ENCODE results near the gene ARCN1.

ARCN1 gene

DNA sequence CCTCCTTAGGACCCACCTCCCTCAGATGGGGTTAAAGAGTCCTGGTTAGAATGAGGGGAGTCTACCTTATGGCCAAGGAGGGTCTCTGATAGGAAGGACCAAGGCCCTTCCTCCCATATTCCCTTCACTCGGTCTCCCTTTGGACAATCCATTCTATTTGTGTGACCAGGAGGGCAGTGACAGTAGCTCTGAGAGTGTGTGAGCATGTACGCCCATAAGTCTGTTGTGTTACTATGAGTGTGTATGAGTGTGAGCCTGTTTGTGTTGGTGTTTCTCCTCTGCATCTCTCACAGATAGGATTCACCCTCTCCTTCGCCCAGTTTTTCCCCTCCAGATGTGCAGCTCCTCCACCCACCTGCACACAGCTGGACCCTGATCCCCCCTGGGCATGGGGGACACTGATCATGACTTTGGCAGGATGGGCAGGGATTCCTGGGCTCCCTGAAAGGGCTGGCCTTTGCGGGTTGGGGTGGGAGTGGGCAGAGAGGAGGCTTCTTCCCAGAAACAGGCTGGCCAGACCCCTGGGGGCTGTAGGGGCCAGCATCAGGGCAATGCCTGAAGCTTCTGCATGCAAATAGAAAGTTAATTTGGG, 49.7 kb downstream of the ARCN1 start:
- DNase-seq (ENCODE audit: low read depth in 2 of 2), result no peak

DNA sequence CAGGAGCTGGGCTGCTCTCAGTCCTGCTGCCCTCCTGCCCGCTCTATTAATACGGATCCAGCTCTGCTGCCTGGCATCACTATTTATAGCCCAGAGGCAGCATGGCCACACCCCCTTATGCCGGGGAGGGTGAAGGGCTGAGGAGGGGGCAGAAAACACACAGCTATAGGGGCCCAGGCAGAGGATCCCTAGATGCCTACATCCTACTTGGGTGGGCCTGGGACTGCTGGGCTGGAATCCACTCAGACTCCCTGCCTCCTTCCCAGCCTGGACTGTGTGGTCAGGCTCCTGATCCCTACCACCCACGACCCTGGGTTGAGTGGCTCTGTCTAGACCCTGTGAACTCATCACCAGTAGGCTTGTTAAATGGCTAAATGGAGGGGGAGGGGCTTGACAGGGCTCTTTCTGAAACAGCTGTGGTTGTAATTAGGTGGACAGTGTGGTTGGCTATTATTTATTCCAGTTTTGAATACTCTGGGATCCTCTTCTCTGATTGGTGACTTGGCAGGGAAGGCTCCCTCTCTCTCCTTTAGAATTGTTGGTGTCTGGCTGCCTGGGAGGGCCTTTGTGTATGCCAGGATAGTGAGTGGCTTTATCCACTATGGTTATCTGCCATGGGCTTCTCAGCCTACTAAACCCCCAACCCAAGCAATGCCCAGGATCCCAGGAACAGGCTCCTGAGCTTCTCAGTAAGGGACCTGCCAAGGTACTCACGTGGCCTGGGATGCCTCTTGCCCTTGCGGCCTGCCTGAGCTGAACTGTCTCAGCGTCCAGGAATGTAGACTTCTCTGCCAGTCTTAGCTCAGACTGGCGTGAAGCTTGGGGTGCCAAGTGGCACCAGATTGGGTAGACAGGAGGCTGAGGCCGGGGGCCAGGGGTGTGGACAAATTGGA, 50.4 kb downstream of the ARCN1 start:
- no peak for DNase-seq (ENCODE audit: low read depth in 2 of 2)

DNA sequence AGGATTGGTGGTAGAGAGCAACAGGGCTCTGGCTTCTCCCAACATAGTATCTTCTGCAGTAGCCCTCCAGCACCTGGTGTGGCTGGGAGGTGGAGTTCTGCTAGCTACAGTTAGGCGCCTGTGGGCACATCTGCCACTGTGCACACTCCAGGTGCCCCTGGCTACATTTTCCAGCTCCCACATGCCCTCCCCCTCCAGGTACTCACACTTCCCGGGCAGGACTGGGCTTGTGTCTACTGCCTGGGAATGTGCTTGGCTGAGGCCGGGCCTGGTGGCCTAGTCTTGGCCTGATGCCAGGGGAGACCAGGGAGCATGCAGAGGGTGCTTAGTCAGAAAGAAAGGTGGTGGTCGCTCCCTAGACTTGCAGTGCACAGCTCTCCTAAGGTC, 51.1 kb downstream of the ARCN1 start:
- no peak for DNase-seq (ENCODE audit: low read depth in 2 of 2)

- no peak for DNase-seq (ENCODE audit: low read depth in 2 of 2)
Measured at GRCh38 chr11:118625036-118625690, 53.0 kb downstream of the ARCN1 start.

- no peak for DNase-seq (ENCODE audit: low read depth in 2 of 2)
Measured at GRCh38 chr11:118625976-118626375, 53.8 kb downstream of the ARCN1 start.

- DNase-seq (ENCODE audit: low read depth in 2 of 2), result no peak
Measured at GRCh38 chr11:118627566-118627965, 55.4 kb downstream of the ARCN1 start.

- no peak for DNase-seq (ENCODE audit: low read depth in 2 of 2)
Measured at GRCh38 chr11:118628031-118628430, 55.8 kb downstream of the ARCN1 start.

- no peak for DNase-seq (ENCODE audit: low read depth in 2 of 2)
Measured at GRCh38 chr11:118628432-118628831, 56.2 kb downstream of the ARCN1 start.

GRCh38 chr11:118628861-118629549, 56.8 kb downstream of the ARCN1 start:
- no peak for DNase-seq (ENCODE audit: low read depth in 2 of 2)

DNA sequence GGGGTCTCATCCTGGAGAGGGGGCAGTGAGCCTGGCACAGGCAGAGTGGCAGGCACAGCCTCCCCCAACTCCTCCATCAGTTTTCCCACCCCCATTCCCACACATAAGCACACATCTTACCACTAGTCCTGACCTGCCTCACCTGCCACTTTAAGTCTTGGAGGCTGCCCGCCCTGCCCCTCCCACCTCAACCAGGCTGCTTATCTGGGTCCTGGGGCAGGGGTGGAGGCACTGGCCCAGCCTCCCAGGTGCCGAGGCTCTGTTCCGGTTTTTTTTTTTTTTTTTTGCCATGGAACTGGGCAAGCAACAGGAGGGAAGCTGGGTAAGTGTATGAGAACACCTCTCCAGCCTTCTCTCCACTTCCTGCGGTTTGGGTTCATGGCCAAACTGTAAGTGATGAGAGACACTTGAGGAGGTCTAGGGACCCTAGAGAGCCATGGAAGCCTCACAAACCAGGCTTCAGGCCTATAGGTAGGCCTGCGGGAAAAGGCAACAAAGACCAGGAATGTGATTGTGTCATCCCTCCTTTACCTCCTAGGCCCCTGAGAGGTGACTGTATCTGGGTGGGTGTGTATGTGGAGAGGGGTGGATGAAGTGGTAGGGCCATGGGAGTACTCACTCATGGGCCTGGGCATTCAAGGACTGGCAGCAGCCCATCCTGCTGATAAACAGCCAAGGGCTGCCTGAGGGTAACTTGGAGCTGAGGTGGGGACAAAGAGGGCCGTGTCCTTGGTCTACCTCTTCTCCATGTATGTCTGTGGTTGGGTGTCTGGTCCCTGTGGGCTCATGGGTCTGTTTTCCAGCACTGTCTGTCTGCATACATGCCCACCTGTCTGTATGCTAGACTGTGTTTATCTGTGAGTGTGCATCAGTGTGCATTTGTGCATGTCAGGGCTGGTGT, 57.8 kb downstream of the ARCN1 start:
- DNase-seq (ENCODE audit: low read depth in 2 of 2), result no peak

GRCh38 chr11:118631142-118631909, 59.1 kb downstream of the ARCN1 start:
- no peak for DNase-seq (ENCODE audit: low read depth in 2 of 2)

GRCh38 chr11:118632577-118633318, 60.5 kb downstream of the ARCN1 start:
- DNase-seq (ENCODE audit: low read depth in 2 of 2), result no peak

- no peak for DNase-seq (ENCODE audit: low read depth in 2 of 2)
Measured at GRCh38 chr11:118633319-118633690, 61.1 kb downstream of the ARCN1 start.

GRCh38 chr11:118633979-118634378, 61.8 kb downstream of the ARCN1 start:
- DNase-seq (ENCODE audit: low read depth in 2 of 2), result no peak

GRCh38 chr11:118634431-118635236, 62.4 kb downstream of the ARCN1 start:
- DNase-seq (ENCODE audit: low read depth in 2 of 2), result no peak

GRCh38 chr11:118635237-118635591, 63.0 kb downstream of the ARCN1 start:
- no peak for DNase-seq (ENCODE audit: low read depth in 2 of 2)

DNA sequence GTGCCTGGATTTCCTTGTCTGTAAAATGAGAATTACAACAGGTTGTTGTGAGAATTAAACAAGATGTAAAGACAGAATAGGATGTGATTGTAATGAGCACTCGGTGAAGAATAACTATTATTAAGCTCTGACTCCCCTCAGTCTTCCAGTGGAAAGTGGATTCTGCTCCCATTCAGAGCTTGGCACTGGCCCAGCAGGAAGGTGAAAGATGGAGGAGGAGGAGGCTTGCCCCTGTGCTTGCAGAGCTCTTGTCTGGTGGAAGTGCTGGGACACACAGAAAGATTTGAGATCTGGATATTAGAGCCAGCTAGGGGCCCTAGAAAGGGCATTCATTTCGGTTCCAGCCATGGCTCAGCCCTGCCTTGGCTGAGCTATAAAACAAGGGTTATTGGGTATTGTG, 63.4 kb downstream of the ARCN1 start:
- DNase-seq (ENCODE audit: low read depth in 2 of 2), result no peak

DNA sequence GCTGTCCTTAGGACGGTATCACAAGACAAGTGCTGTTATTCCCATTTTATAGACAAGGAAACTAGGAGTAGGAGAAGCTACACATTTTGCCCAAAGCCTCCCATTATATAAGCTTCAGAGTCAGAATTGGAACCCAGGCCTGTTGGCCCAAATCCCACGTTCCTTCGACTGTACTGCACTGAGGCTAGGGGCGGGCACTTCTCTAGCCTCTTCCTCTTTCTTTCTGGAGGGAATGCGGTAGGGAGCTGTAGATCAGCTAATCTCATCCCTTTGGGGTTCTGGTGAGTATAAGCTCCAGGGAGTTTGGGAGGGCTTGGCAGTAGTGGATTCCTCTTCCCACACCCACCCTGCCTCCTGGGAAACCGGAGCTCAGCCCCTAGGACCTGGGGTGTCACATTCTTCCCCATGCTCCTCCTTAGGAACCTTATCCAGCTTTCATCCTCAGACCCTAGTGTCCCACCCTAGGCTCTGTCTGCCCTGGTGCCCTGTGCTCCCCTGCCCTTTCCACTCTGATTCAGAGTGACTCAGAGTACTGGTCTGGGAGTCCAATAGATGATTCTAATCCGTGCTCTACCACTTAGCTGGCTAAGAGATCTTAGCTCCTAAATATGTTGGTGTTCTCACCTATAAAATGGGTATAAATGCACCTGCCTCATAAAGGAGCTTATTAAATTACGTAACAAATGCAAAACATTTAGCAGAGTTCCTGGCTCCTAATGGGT, 64.5 kb downstream of the ARCN1 start:
- no peak for DNase-seq (ENCODE audit: low read depth in 2 of 2)

Data from stimulated activated CD4-positive, alpha-beta T cell treated with anti-CD3 and anti-CD28 coated beads, Interleukin-15, amount 100 ng/mL, for 48 hours (primary cell).